22Rv1 (cell line): ENCODE data around the gene PTBP3.

Source experiments
- ZFX ChIP-seq: fragments of 450-650 bp; IDR thresholded peaks from 2 replicates; pipeline ENCODE4 v1.6.1; 2017; ENCODE audit warnings: antibody characterized with exemption, borderline replicate concordance
- TF ChIP-seq, protein P1 (sequence below): fragments of 450-650 bp; IDR thresholded peaks from 2 replicates; pipeline ENCODE4 v1.5.1; 2017; ENCODE audit warnings: mild to moderate bottlenecking

DNA sequence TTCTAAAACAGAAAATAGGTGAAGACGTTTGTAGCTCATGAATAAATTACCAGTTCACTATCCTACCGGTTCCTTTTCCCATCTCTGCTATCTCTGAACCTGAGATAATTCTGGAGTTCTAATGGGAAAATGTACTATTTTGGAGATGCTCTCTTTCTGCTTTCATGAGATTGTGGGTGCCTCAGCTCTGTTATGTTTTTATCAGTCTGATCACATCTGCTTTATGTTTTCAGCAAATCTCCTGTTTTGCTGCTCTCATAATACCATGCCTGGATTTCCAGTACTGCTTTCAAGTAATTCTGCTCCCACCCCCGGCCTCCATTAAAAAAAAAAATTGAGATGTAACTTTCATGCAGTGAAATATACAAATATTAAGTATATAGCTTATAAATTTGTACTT lies 149.2 kb downstream of the PTBP3 start:
- TF ChIP-seq, protein P1, sequence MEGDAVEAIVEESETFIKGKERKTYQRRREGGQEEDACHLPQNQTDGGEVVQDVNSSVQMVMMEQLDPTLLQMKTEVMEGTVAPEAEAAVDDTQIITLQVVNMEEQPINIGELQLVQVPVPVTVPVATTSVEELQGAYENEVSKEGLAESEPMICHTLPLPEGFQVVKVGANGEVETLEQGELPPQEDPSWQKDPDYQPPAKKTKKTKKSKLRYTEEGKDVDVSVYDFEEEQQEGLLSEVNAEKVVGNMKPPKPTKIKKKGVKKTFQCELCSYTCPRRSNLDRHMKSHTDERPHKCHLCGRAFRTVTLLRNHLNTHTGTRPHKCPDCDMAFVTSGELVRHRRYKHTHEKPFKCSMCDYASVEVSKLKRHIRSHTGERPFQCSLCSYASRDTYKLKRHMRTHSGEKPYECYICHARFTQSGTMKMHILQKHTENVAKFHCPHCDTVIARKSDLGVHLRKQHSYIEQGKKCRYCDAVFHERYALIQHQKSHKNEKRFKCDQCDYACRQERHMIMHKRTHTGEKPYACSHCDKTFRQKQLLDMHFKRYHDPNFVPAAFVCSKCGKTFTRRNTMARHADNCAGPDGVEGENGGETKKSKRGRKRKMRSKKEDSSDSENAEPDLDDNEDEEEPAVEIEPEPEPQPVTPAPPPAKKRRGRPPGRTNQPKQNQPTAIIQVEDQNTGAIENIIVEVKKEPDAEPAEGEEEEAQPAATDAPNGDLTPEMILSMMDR: no peak
- no peak for TF ChIP-seq ZFX
